ENCODE measurements around the gene LENEP. TPM values are rescaled to one million over a fixed set of nuclear protein-coding genes. Genes with fewer than 3 reads are reported as not detected.

The LENEP gene
- total RNA-seq, 1 experiment from 2014 or later: 2.8 TPM

- Histone ChIP-seq H3K4me2 (ENCODE audit: insufficient read depth, insufficient read length, low read length) (no peak overlapping the region), H4K20me1 (ENCODE audit: control insufficient read depth, insufficient read depth, insufficient read length) (peaks cover 2% of the 10 kb centered on the region), H3K79me1 (ENCODE audit: insufficient read depth, low read depth, low read length, poor library complexity, severe bottlenecking) (peaks cover 7% of the 10 kb centered on the region), H3K14ac (ENCODE audit: insufficient read depth, low read length) (no peak overlapping the region), H2BK15ac (ENCODE audit: low read depth, low read length) (no peak overlapping the region), H2AFZ (ENCODE audit: low read length) (no peak overlapping the region), H2BK5ac (ENCODE audit: insufficient read length, low read length) (no peak overlapping the region), H2AK5ac (ENCODE audit: insufficient read length, low read length) (no peak overlapping the region), H3K56ac (ENCODE audit: insufficient read length, low read depth, low read length) (no peak overlapping the region), H2BK120ac (ENCODE audit: low read depth, low read length, poor library complexity, severe bottlenecking) (no peak overlapping the region), H4K91ac (ENCODE audit: insufficient read length, low read depth, low read length) (no peak overlapping the region), H3K9ac (ENCODE audit: extremely low read depth, insufficient read length, low read length) (no peak overlapping the region), H3K18ac (ENCODE audit: insufficient read length, low read depth, low read length) (no peak overlapping the region), H3K79me2 (ENCODE audit: insufficient read depth, low read length) (peaks cover 10% of the 10 kb centered on the region; the same call in 1 of the 2 replicates), H4K5ac (ENCODE audit: insufficient read length, low read depth, low read length) (no peak overlapping the region), H3K4me1 (ENCODE audit: insufficient read depth, low read length) (no peaks in the 10 kb centered on the region; the same call in 1 of the 2 replicates), H3K4ac (ENCODE audit: low read depth, low read length) (no peak overlapping the region), H3K23me2 (ENCODE audit: insufficient read length, low read depth, low read length, poor library complexity, severe bottlenecking) (peaks cover 19% of the 10 kb centered on the region), H2BK20ac (ENCODE audit: low read depth, low read length, poor library complexity, severe bottlenecking) (no peak overlapping the region), H3T11ph (ENCODE audit: low read length) (no peak overlapping the region), H2BK12ac (ENCODE audit: insufficient read length, low read depth, low read length) (no peak overlapping the region), H3K9me3 (ENCODE audit: control insufficient read depth, low read depth, low read length) (no peaks in the 10 kb centered on the region), H3K27me3 (ENCODE audit: insufficient read depth, low read length) (no peaks in the 10 kb centered on the region), H3K27ac (ENCODE audit: insufficient read length, low read depth, low read length) (no peak overlapping the region), H3K23ac (ENCODE audit: insufficient read length, low read depth, low read length) (no peak overlapping the region), H4K8ac (replicated peaks; ENCODE audit: insufficient read length, low read depth, low read length) (no peak overlapping the region)
- no peak for TF ChIP-seq CTCF (conservative IDR thresholded peaks at IDR 0.05)
- no peak overlapping the region for H3K27ac Mint-ChIP-seq
- no CpG with 5 or more reads among the region's 7 CpGs for WGBS (ENCODE audit: extremely low coverage, insufficient read length, low lambda C conversion rate)
- no peak for DNase-seq
- H3K4me3 Mint-ChIP-seq: no peak overlapping the region
- no peaks in the 10 kb centered on the region for H3K9me3 Mint-ChIP-seq
- H3K36me3 Mint-ChIP-seq (ENCODE audit: insufficient read depth in 1 of 3, low read depth in 3 of 3): peaks cover 42 to 72% (median 55%) of the 10 kb centered on the region in 3 experiments
- H3K27me3 Mint-ChIP-seq (ENCODE audit: low read depth): no peaks in the 10 kb centered on the region
- peaks cover 41 to 42% of the 10 kb centered on the region in 2 experiments for H3K4me1 Mint-ChIP-seq
Observed at GRCh38 chr1:154966111-154966510, 27.3 kb upstream of the LENEP start.
